ENCODE measurements around the gene DMRTB1. TPM values are rescaled to one million over a fixed set of nuclear protein-coding genes. Genes with fewer than 3 reads are reported as not detected.

Gene DMRTB1
- total RNA-seq, 1 donor from 2014 or later: not detected

DNA sequence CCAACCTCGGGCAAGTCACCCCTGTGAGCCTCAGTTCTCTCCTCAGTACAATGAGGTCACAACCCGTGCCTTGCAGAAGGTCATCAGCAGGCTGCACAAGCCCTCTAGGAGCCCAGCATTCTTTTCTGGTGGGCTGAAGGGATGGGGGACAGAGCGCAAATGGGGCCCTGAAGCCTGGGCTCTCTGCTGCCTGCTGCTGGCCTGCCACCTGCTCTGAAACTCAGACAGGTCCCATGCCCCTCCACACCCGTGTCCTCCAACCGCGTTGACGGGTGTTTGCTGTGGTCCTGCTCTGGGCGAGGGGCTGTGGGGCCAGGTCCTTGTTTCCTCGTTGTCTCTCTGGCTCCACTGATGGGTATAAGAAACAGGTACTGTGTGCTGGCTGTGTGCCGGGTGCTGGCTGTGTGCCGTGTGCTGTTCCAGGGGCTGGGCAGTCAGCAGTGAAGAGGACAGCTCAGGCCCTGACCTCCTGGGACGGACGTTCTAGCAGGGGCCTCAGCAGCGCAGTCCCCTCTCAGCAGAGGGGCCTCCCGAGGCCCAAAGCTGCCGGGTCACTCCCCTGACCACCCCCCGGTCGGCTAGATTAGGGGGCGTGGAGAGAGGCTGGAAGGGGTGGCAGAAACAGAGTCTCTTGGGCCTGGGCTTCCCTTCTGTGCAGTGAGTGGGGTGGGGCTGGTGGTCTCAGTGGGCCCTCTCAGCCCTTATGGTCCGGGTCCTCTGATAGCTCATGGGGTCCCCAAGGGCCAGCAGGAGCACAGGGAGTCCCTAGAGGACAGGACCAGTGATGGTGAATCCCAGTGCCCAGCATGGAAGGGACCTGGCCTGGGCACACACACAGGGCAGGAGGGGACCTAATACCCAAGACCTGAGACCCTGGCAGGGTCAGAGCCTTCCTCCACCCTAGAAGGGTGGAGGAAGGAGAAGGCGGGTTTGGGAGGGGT is 42.1 kb downstream of the DMRTB1 start:
- TF ChIP-seq, protein P1, sequence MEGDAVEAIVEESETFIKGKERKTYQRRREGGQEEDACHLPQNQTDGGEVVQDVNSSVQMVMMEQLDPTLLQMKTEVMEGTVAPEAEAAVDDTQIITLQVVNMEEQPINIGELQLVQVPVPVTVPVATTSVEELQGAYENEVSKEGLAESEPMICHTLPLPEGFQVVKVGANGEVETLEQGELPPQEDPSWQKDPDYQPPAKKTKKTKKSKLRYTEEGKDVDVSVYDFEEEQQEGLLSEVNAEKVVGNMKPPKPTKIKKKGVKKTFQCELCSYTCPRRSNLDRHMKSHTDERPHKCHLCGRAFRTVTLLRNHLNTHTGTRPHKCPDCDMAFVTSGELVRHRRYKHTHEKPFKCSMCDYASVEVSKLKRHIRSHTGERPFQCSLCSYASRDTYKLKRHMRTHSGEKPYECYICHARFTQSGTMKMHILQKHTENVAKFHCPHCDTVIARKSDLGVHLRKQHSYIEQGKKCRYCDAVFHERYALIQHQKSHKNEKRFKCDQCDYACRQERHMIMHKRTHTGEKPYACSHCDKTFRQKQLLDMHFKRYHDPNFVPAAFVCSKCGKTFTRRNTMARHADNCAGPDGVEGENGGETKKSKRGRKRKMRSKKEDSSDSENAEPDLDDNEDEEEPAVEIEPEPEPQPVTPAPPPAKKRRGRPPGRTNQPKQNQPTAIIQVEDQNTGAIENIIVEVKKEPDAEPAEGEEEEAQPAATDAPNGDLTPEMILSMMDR (IDR thresholded peaks at IDR 0.05; ENCODE audit: unreplicated experiment): no peak
- no peaks in the 10 kb centered on the region for H3K9me3 Mint-ChIP-seq (ENCODE audit: unreplicated experiment)
- H3K36me3 Mint-ChIP-seq (ENCODE audit: low read depth, unreplicated experiment): no peaks in the 10 kb centered on the region
- H3K27me3 Mint-ChIP-seq (ENCODE audit: unreplicated experiment): peaks cover 7% of the 10 kb centered on the region
- no peaks in the 10 kb centered on the region for H3K4me1 Mint-ChIP-seq (ENCODE audit: unreplicated experiment)
- no peak for DNase-seq (ENCODE audit: low spot score)
- H3K4me3 Mint-ChIP-seq (ENCODE audit: unreplicated experiment): no peak overlapping the region
- H3K27ac Mint-ChIP-seq (ENCODE audit: unreplicated experiment): no peak overlapping the region

DNA sequence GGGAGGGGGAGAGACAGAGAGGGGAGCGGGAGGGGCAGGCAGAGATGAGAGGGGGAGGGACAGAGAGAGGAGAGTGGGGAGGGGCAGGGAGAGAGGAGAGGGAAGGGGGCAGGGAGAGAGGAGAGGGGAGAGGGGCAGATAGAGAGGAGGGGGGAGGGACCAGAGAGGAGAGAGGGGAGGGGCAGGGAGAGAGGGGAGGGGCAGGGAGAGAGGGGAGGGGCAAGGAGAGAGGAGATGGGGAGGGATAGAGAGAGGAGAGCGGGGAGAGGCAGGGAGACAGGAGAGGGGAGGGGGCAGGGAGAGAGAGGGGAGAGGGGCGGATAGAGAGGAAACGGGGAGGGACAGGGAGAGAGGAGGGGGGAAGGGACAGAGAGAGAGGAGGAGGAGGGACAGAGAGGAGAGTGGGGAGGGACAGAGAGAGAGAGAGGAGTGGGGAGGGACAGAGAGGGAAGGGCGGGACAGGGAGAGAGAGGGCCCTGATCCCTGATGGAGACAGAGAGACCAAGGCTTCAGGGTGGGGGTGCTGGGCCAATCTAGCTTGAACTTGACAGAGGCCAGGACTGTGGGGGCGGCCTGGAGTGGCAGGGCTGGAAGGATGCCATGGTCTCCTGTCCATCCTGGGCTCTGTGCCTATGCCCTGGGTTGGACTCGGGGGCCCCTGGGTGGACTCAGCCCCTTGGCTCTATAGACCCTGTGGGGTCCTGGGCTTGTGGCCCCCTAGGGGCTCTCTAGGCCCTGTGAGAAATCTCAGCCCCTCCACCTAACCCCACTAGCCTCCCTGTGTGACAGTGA is 43.6 kb downstream of the DMRTB1 start:
- H3K9me3 Mint-ChIP-seq (ENCODE audit: unreplicated experiment): no peaks in the 10 kb centered on the region
- no peak overlapping the region for H3K27ac Mint-ChIP-seq (ENCODE audit: unreplicated experiment)
- TF ChIP-seq, protein P1 (IDR thresholded peaks at IDR 0.05; ENCODE audit: unreplicated experiment): no peak
- DNase-seq (ENCODE audit: low spot score): no peak
- H3K4me3 Mint-ChIP-seq (ENCODE audit: unreplicated experiment): no peak overlapping the region
- no peaks in the 10 kb centered on the region for H3K36me3 Mint-ChIP-seq (ENCODE audit: low read depth, unreplicated experiment)
- peaks cover 7% of the 10 kb centered on the region for H3K27me3 Mint-ChIP-seq (ENCODE audit: unreplicated experiment)
- no peaks in the 10 kb centered on the region for H3K4me1 Mint-ChIP-seq (ENCODE audit: unreplicated experiment)

DNA sequence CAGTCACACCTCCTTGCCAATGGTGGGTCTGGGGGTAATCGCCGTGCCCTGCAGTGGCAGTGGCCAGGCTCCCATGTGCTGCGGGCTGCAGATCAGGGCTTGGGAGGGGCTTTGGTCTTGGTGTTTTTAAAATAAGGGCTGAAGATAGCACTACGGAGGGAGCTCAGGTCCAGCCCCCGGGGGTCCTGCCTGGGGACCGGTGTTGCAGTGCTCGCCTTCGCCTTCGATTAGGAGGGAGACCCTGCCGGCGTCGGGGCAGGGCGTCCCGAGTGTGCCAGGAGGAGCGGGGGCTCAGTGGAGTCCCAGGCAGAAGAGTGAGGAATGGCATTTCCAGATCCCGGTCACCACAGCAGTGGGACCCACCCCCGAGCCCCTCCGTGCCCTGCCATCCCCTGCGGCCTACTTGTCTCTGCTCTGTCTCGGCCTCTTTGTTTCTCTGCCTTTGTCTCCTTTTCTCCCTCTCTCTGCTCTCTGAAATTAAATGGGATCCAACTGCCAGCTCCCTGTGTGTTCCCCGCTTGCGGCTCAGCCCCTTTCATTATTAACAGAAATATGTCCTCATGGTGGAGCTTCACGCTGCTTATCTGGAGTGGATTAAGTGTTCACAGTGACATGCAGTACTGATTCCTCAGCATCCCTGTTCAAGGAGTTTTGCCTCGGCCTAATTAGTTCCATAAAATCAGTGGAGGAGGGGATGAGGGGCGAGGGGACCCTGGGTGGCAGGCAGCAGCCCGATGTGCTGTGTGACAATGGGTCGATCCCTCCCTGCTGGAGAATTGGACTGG is 44.4 kb downstream of the DMRTB1 start:
- Mint-ChIP-seq H3K4me1 (ENCODE audit: unreplicated experiment) (no peaks in the 10 kb centered on the region), H3K9me3 (ENCODE audit: unreplicated experiment) (no peaks in the 10 kb centered on the region), H3K27ac (ENCODE audit: unreplicated experiment) (no peak overlapping the region), H3K36me3 (ENCODE audit: low read depth, unreplicated experiment) (no peaks in the 10 kb centered on the region), H3K27me3 (ENCODE audit: unreplicated experiment) (peaks cover 7% of the 10 kb centered on the region), H3K4me3 (ENCODE audit: unreplicated experiment) (no peak overlapping the region)
- TF ChIP-seq, protein P1 (IDR thresholded peaks at IDR 0.05; ENCODE audit: unreplicated experiment): no peak
- DNase-seq (ENCODE audit: low spot score): no peak

DNA sequence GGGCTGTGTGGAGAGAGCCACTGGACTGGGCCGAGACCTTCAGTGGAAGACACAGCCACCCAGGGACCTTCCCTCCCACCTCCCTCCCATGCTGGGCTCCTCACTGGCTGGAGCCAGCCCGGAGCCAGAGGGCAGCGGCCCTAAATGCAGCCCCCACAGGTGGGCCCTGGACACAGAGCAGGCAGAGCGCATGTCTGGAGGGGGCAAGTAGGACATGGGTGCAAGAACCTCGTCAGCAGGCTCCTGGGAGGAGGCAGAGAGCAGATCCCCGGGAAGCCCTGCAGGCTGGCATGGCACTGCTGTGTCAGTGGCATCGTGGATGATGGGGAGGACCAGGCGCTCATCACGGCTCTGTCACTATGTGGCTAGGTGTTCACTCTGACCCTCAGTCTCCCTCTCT is 45.7 kb downstream of the DMRTB1 start:
- DNase-seq (ENCODE audit: low spot score): no peak
- Mint-ChIP-seq H3K27me3 (ENCODE audit: unreplicated experiment) (peaks cover 4% of the 10 kb centered on the region), H3K27ac (ENCODE audit: unreplicated experiment) (no peak overlapping the region), H3K4me3 (ENCODE audit: unreplicated experiment) (no peak overlapping the region), H3K4me1 (ENCODE audit: unreplicated experiment) (no peaks in the 10 kb centered on the region), H3K9me3 (ENCODE audit: unreplicated experiment) (no peaks in the 10 kb centered on the region), H3K36me3 (ENCODE audit: low read depth, unreplicated experiment) (no peaks in the 10 kb centered on the region)
- TF ChIP-seq, protein P1 (IDR thresholded peaks at IDR 0.05; ENCODE audit: unreplicated experiment): no peak
